ENCODE measurements around the gene CEP72. TPM values are rescaled to one million over a fixed set of nuclear protein-coding genes. Genes with fewer than 3 reads are reported as not detected.

CEP72 gene
- polyA plus RNA-seq, 1 of the 3 experiments (the other 2 are of a cell fraction), result 4.4 TPM

DNA sequence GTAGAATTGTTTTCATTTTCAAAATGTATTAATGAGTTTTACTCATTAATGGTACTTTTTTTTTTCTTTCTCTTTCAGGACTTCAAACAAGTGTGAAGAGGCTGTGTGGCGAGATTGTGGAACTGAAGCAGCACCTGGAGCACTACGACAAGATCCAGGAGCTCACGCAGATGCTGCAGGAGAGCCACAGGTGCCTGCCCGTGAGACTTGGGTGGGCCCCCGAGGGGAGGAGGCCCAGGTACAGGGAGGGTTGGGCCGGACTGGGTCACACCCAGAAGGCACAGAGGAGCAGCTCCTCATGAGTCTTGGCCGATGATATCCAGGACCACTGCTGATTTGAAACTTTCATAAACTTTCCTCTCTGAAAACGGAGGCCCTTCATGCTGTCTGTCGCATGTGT, 35.6 kb downstream of the CEP72 start:
- Histone ChIP-seq H3K36me3 (replicated peaks in 1 of 2; ENCODE audit: control insufficient read depth in 1 of 2, insufficient read depth in 2 of 2, low read length in 1 of 2) (peaks cover 6 to 20% of the 10 kb centered on the region in 2 experiments), H3K4me3 (ENCODE audit: low read depth in 2 of 2, low read length in 1 of 2) (no peak overlapping the region), H3K9me2 (no peaks in the 10 kb centered on the region), H3K27me3 (ENCODE audit: insufficient read depth) (no peaks in the 10 kb centered on the region), H3K79me2 (ENCODE audit: insufficient read depth) (no peaks in the 10 kb centered on the region), H3F3A (replicated peaks; ENCODE audit: insufficient read depth) (peaks cover 9% of the 10 kb centered on the region), H3K9ac (no peak overlapping the region), H3K4me1 (ENCODE audit: control insufficient read depth in 1 of 2, insufficient read depth in 2 of 2, low read depth in 1 of 2, low read length in 1 of 2) (no peaks in the 10 kb centered on the region), H3K27ac (ENCODE audit: low read depth in 2 of 2, low read length in 1 of 2) (no peak overlapping the region), H4K20me1 (ENCODE audit: insufficient read depth) (no peaks in the 10 kb centered on the region), H3K9me3 (no peaks in the 10 kb centered on the region), H3K4me2 (no peak overlapping the region), H2AFZ (ENCODE audit: low read depth) (no peak overlapping the region)
- DNase-seq, result no peak
- WGBS (ENCODE audit: low lambda C conversion rate), result 95% methylated on average over 8 of the region's 9 CpGs
- POLR2A ChIA-PET, result no interaction called here
- CTCF ChIA-PET, result no interaction called here
- no peak for TF ChIP-seq YY1 (IDR thresholded peaks at IDR 0.05; ENCODE audit: low read depth)
- TF ChIP-seq, protein P1, sequence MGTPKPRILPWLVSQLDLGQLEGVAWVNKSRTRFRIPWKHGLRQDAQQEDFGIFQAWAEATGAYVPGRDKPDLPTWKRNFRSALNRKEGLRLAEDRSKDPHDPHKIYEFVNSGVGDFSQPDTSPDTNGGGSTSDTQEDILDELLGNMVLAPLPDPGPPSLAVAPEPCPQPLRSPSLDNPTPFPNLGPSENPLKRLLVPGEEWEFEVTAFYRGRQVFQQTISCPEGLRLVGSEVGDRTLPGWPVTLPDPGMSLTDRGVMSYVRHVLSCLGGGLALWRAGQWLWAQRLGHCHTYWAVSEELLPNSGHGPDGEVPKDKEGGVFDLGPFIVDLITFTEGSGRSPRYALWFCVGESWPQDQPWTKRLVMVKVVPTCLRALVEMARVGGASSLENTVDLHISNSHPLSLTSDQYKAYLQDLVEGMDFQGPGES (IDR thresholded peaks at IDR 0.05; ENCODE audit: low read depth, low read length), result no peak
- no peak for TF ChIP-seq FOSL2 (IDR thresholded peaks at IDR 0.05; ENCODE audit: borderline replicate concordance, low read depth)
- TF ChIP-seq TCF12 (IDR thresholded peaks at IDR 0.05), result no peak
- TF ChIP-seq NRF1 (IDR thresholded peaks at IDR 0.05; ENCODE audit: low read depth, low read length), result no peak
- TF ChIP-seq, protein P2, sequence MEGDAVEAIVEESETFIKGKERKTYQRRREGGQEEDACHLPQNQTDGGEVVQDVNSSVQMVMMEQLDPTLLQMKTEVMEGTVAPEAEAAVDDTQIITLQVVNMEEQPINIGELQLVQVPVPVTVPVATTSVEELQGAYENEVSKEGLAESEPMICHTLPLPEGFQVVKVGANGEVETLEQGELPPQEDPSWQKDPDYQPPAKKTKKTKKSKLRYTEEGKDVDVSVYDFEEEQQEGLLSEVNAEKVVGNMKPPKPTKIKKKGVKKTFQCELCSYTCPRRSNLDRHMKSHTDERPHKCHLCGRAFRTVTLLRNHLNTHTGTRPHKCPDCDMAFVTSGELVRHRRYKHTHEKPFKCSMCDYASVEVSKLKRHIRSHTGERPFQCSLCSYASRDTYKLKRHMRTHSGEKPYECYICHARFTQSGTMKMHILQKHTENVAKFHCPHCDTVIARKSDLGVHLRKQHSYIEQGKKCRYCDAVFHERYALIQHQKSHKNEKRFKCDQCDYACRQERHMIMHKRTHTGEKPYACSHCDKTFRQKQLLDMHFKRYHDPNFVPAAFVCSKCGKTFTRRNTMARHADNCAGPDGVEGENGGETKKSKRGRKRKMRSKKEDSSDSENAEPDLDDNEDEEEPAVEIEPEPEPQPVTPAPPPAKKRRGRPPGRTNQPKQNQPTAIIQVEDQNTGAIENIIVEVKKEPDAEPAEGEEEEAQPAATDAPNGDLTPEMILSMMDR (IDR thresholded peaks at IDR 0.05), result no peak
- TF ChIP-seq, protein P3, sequence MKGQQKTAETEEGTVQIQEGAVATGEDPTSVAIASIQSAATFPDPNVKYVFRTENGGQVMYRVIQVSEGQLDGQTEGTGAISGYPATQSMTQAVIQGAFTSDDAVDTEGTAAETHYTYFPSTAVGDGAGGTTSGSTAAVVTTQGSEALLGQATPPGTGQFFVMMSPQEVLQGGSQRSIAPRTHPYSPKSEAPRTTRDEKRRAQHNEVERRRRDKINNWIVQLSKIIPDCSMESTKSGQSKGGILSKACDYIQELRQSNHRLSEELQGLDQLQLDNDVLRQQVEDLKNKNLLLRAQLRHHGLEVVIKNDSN (IDR thresholded peaks at IDR 0.05; ENCODE audit: borderline replicate concordance, low read depth), result no peak
- TF ChIP-seq, protein P4, sequence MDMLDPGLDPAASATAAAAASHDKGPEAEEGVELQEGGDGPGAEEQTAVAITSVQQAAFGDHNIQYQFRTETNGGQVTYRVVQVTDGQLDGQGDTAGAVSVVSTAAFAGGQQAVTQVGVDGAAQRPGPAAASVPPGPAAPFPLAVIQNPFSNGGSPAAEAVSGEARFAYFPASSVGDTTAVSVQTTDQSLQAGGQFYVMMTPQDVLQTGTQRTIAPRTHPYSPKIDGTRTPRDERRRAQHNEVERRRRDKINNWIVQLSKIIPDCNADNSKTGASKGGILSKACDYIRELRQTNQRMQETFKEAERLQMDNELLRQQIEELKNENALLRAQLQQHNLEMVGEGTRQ (IDR thresholded peaks at IDR 0.05; ENCODE audit: borderline replicate concordance, low read depth, low read length), result no peak
- no peak for TF ChIP-seq FOXM1 (IDR thresholded peaks at IDR 0.05; ENCODE audit: low read depth)
- TF ChIP-seq, protein P5, sequence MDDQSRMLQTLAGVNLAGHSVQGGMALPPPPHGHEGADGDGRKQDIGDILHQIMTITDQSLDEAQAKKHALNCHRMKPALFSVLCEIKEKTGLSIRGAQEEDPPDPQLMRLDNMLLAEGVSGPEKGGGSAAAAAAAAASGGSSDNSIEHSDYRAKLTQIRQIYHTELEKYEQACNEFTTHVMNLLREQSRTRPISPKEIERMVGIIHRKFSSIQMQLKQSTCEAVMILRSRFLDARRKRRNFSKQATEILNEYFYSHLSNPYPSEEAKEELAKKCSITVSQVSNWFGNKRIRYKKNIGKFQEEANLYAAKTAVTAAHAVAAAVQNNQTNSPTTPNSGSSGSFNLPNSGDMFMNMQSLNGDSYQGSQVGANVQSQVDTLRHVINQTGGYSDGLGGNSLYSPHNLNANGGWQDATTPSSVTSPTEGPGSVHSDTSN (IDR thresholded peaks at IDR 0.05), result no peak
- no peak for TF ChIP-seq NFIC (IDR thresholded peaks at IDR 0.05; ENCODE audit: borderline replicate concordance)
- TF ChIP-seq RCOR1 (IDR thresholded peaks at IDR 0.05; ENCODE audit: low read length), result no peak
- no peak for TF ChIP-seq EZH2phosphoT487 (IDR thresholded peaks at IDR 0.05; ENCODE audit: borderline replicate concordance, low read depth)
- TF ChIP-seq MEF2A (IDR thresholded peaks at IDR 0.05; ENCODE audit: borderline replicate concordance, low read depth), result no peak
- no peak for TF ChIP-seq FOXJ3 (CRISPR knock-in tag; IDR thresholded peaks at IDR 0.05)
- no peak for TF ChIP-seq EP300 (IDR thresholded peaks at IDR 0.05; ENCODE audit: borderline replicate concordance in 1 of 2, low read depth in 1 of 2, low read length in 1 of 2)
- TF ChIP-seq, protein P6, sequence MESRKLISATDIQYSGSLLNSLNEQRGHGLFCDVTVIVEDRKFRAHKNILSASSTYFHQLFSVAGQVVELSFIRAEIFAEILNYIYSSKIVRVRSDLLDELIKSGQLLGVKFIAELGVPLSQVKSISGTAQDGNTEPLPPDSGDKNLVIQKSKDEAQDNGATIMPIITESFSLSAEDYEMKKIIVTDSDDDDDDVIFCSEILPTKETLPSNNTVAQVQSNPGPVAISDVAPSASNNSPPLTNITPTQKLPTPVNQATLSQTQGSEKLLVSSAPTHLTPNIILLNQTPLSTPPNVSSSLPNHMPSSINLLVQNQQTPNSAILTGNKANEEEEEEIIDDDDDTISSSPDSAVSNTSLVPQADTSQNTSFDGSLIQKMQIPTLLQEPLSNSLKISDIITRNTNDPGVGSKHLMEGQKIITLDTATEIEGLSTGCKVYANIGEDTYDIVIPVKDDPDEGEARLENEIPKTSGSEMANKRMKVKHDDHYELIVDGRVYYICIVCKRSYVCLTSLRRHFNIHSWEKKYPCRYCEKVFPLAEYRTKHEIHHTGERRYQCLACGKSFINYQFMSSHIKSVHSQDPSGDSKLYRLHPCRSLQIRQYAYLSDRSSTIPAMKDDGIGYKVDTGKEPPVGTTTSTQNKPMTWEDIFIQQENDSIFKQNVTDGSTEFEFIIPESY (IDR thresholded peaks at IDR 0.05; ENCODE audit: borderline replicate concordance, low read depth), result no peak
- TF ChIP-seq GATA2 (CRISPR knock-in tag; IDR thresholded peaks at IDR 0.05), result no peak
- TF ChIP-seq, protein P7, sequence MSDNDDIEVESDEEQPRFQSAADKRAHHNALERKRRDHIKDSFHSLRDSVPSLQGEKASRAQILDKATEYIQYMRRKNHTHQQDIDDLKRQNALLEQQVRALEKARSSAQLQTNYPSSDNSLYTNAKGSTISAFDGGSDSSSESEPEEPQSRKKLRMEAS (IDR thresholded peaks at IDR 0.05; ENCODE audit: low read depth), result no peak

Measured in SK-N-SH (cell line).